ENCODE results near the gene SPON1.

- TF ChIP-seq CTCF (IDR thresholded peaks at IDR 0.05), result no peak
- TF ChIP-seq ZFX (IDR thresholded peaks at IDR 0.05; ENCODE audit: borderline replicate concordance), result no peak
Observed at GRCh38 chr11:14262271-14262846, 299.8 kb downstream of the SPON1 start.
